Peyer's patch (tissue), 4 donors: ENCODE measurements around the gene SLC35A2. TPM values are rescaled to one million over a fixed set of nuclear protein-coding genes. Genes with fewer than 3 reads are reported as not detected.

Experiments
- DNase-seq, 3 donors: peaks; one replicate each; pipeline ENCODE4 v3.0.0-alpha.2; 2017 to 2019
- H3K27ac ChIP-seq, 4 donors: fragments of 200-600 bp; sonication (generic); one replicate each; pipeline ENCODE4 v1.5.1; 2016 to 2019
- H3K27me3 ChIP-seq, 2 donors: fragments of 200-600 bp; sonication (generic); one replicate each; pipeline ENCODE4 v1.5.1; 2019
- H3K36me3 ChIP-seq, 3 donors: fragments of 200-600 bp; sonication (generic); one replicate each; pipeline ENCODE4 v1.5.1; 2016 to 2019
- H3K4me1 ChIP-seq, 4 donors: fragments of 200-600 bp; sonication (generic); one replicate each; pipeline ENCODE4 v1.5.1; 2016 to 2019
- H3K4me3 ChIP-seq, 4 donors: fragments of 200-600 bp; sonication (generic); 1 replicate in 3 of 4; 2 replicates in 1 of 4; pipeline ENCODE4 v1.5.1; 2016 to 2019; ENCODE audit warnings: mild to moderate bottlenecking in 1 of 4
- H3K9me3 ChIP-seq, 4 donors: fragments of 200-600 bp; sonication (generic); one replicate each; pipeline ENCODE4 v1.5.1; 2016 to 2019; ENCODE audit warnings: mild to moderate bottlenecking in 1 of 4
- CTCF ChIP-seq, 6 experiments: fragments of 450-650 bp in 4 of 6; fragments of 200-600 bp in 2 of 6; sonication (generic) in 1 of 6; IDR thresholded peaks; one replicate each; pipeline ENCODE4 v1.5.1; 2017 to 2019; ENCODE audit warnings: antibody characterized with exemption in 6 of 6, mild to moderate bottlenecking in 3 of 6, moderate library complexity in 1 of 6
- POLR2A ChIP-seq, 2 donors: fragments of 450-650 bp; IDR thresholded peaks; one replicate each; pipeline ENCODE4 v1.5.1; 2017; ENCODE audit warnings: antibody characterized with exemption in 2 of 2, mild to moderate bottlenecking in 2 of 2, moderate library complexity in 2 of 2
- total RNA-seq, 4 donors: library from RNA; depleted of rRNA; stranded (reverse); fragments of >200 nt; gene quantifications; one replicate each; pipeline ENCODE4 v1.1.0, GENCODE V29; 2016

The SLC35A2 gene
- total RNA-seq, 4 donors from 2014 or later, result 14.0 to 43.3 (median 21.5) TPM

DNA sequence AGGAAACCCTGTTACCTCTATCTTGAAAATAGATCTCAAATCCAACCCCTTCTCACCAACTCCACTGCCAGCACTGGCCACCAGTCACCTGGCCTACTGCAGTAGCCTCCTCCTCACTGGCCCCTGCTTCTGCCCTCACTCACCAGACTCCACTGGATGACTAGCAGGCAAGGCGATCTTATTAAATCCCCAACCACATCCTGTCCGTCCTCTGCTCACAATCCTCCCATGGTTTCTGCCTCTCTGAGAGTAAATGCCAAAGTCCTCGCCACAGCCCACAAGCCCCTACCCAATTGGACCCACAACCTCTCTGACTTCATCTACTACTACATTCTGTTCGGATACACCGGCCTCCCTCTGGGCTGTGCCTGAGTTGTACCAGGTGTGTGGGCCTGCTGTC, 12.8 kb upstream of the SLC35A2 start:
- TF ChIP-seq POLR2A (IDR thresholded peaks at IDR 0.05), result no peak
- TF ChIP-seq CTCF (IDR thresholded peaks at IDR 0.05), result no peak
- H3K9me3 ChIP-seq, result no peaks in the 10 kb centered on the region
- DNase-seq, result no peak
- H3K27me3 ChIP-seq, result no peaks in the 10 kb centered on the region
- peaks cover 0 to 7% (median 0%) of the 10 kb centered on the region in 4 donors for H3K4me1 ChIP-seq
- no peak overlapping the region for H3K4me3 ChIP-seq
- no peak overlapping the region for H3K27ac ChIP-seq
- H3K36me3 ChIP-seq, result peaks cover 0 to 40% (median 0%) of the 10 kb centered on the region in 3 donors

- Histone ChIP-seq H3K27me3 (no peaks in the 10 kb centered on the region), H3K4me3 (no peak overlapping the region), H3K27ac (no peak overlapping the region), H3K36me3 (peaks cover 0 to 40% (median 0%) of the 10 kb centered on the region in 3 donors), H3K9me3 (no peaks in the 10 kb centered on the region), H3K4me1 (peaks cover 0 to 7% (median 0%) of the 10 kb centered on the region in 4 donors)
- TF ChIP-seq POLR2A (IDR thresholded peaks at IDR 0.05), result no peak
- TF ChIP-seq CTCF (IDR thresholded peaks at IDR 0.05), result no peak
- no peak for DNase-seq
Measured at GRCh38 chrX:48923771-48924170, 12.3 kb upstream of the SLC35A2 start.

GRCh38 chrX:48920718-48921104, 9.3 kb upstream of the SLC35A2 start:
- H3K9me3 ChIP-seq, result no peaks in the 10 kb centered on the region
- H3K36me3 ChIP-seq, result peaks cover 0 to 30% (median 0%) of the 10 kb centered on the region in 3 donors
- no peak overlapping the region for H3K4me3 ChIP-seq
- no peaks in the 10 kb centered on the region for H3K27me3 ChIP-seq
- no peak for DNase-seq
- H3K27ac ChIP-seq, result peak overlapping the region; percentile 31 to 92 (median 60)
- H3K4me1 ChIP-seq, result peaks cover 0 to 7% (median 3%) of the 10 kb centered on the region in 4 donors
- TF ChIP-seq POLR2A (IDR thresholded peaks at IDR 0.05) (no peak), CTCF (IDR thresholded peaks at IDR 0.05) (no peak)

DNA sequence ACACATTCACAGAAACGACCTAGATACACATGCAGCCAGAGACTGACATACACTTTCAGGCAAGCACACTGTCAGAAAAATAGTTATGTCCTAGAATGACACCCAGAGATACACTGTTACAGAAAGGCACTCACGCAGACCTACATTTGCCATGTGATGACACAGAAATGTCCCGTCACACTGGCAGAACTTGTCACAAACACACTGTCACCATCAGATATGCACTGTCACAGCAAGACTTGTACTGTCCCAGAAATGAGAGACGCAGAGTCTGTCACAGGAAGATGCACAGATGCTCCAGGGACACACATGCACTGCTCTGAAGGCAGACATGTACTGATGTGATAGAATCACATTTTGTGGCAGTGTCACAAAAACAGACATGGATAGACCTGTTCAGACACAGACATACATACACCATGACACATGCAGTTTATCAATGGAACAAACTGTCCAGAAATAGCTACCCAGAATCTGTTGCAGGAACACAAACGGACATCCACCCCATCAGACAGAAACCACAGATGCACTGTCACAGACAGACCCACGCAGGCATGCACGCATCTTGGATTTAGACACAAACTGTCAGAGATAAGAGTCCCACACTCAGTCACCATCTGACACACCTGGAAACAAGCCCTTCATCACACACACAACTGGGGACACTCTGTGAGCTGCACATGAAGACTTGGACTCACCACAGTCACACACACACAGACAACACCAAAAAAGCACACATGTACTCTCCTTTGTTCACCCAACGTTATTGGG, 8.7 kb upstream of the SLC35A2 start:
- Histone ChIP-seq H3K27me3 (no peaks in the 10 kb centered on the region), H3K27ac (peak overlapping the region; percentile 84 to 93 (median 90)), H3K36me3 (peaks cover 0 to 25% (median 0%) of the 10 kb centered on the region in 3 donors), H3K4me3 (peak overlapping the region in 3 of 4 donors; percentile 72 to 84 (median 80)), H3K4me1 (peaks cover 0 to 7% (median 3%) of the 10 kb centered on the region in 4 donors), H3K9me3 (no peaks in the 10 kb centered on the region)
- DNase-seq, result no peak
- TF ChIP-seq POLR2A (IDR thresholded peaks at IDR 0.05) (no peak), CTCF (IDR thresholded peaks at IDR 0.05) (no peak)

- no peaks in the 10 kb centered on the region for H3K9me3 ChIP-seq
- peaks cover 0 to 7% (median 3%) of the 10 kb centered on the region in 4 donors for H3K4me1 ChIP-seq
- peak overlapping the region; percentile 84 to 93 (median 90) for H3K27ac ChIP-seq
- H3K4me3 ChIP-seq, result peak overlapping the region; percentile 72 to 84 (median 77)
- DNase-seq, result no peak
- no peaks in the 10 kb centered on the region for H3K27me3 ChIP-seq
- TF ChIP-seq POLR2A (IDR thresholded peaks at IDR 0.05), result no peak
- TF ChIP-seq CTCF (IDR thresholded peaks at IDR 0.05), result no peak
- H3K36me3 ChIP-seq, result peaks cover 0 to 19% (median 0%) of the 10 kb centered on the region in 3 donors
Measured at GRCh38 chrX:48919360-48919841, 8.0 kb upstream of the SLC35A2 start.
